ENCODE results near the gene GNRH2. TPM values are rescaled to one million over a fixed set of nuclear protein-coding genes. Genes with fewer than 3 reads are reported as not detected.

GNRH2 gene
- polyA plus RNA-seq, 1 of the 3 experiments (the other 2 are of a cell fraction), result 0.58 TPM

DNA sequence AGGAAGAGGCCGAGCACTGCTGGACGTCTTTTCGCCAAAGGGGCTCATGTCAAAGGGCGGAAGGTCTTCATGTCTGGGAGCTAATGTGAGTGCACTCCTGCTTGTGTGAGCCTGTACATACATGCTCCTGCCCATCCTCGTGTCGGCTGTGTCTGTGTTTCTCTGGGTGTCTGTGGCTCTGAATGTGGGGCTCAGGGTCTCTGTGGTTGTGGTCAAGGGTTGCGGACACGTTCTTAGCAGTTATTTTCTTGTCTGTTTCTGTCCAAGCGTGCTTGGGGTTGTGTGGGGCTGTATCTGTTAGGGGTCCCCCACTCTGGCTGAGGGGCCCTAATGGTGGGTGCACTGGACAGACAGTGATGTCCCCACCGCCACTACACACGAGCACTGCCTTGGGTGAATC, 38.2 kb downstream of the GNRH2 start:
- H3K9me2 ChIP-seq, result no peaks in the 10 kb centered on the region
- TF ChIP-seq EZH2phosphoT487 (IDR thresholded peaks at IDR 0.05; ENCODE audit: borderline replicate concordance, low read depth) (no peak), GATA2 (CRISPR knock-in tag; IDR thresholded peaks at IDR 0.05) (no peak), JUND (IDR thresholded peaks at IDR 0.05) (no peak), NRF1 (IDR thresholded peaks at IDR 0.05; ENCODE audit: low read depth, low read length) (no peak), NFIC (IDR thresholded peaks at IDR 0.05; ENCODE audit: borderline replicate concordance) (no peak), FOXJ3 (CRISPR knock-in tag; IDR thresholded peaks at IDR 0.05) (no peak), CTCF (IDR thresholded peaks at IDR 0.05) (no peak), RAD21 (IDR thresholded peaks at IDR 0.05; ENCODE audit: low read length) (no peak), EP300 (IDR thresholded peaks at IDR 0.05; ENCODE audit: borderline replicate concordance in 1 of 2, low read depth in 1 of 2, low read length in 1 of 2) (no peak), RCOR1 (IDR thresholded peaks at IDR 0.05; ENCODE audit: low read length) (no peak), ELF1 (IDR thresholded peaks at IDR 0.05) (no peak), CHD2 (IDR thresholded peaks at IDR 0.05; ENCODE audit: low read length, partially characterized antibody) (no peak), SIN3A (IDR thresholded peaks at IDR 0.05; ENCODE audit: borderline replicate concordance, low read depth, low read length) (no peak), MEF2A (IDR thresholded peaks at IDR 0.05; ENCODE audit: borderline replicate concordance, low read depth) (no peak), TEAD4 (IDR thresholded peaks at IDR 0.05; ENCODE audit: borderline replicate concordance, insufficient read depth) (no peak), ZBTB33 (IDR thresholded peaks at IDR 0.05; ENCODE audit: borderline replicate concordance, low read depth) (no peak), USF1 (IDR thresholded peaks at IDR 0.05; ENCODE audit: borderline replicate concordance, low read depth) (no peak)
- TF ChIP-seq, protein P1, sequence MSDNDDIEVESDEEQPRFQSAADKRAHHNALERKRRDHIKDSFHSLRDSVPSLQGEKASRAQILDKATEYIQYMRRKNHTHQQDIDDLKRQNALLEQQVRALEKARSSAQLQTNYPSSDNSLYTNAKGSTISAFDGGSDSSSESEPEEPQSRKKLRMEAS (IDR thresholded peaks at IDR 0.05; ENCODE audit: low read depth), result no peak
- TF ChIP-seq, protein P2, sequence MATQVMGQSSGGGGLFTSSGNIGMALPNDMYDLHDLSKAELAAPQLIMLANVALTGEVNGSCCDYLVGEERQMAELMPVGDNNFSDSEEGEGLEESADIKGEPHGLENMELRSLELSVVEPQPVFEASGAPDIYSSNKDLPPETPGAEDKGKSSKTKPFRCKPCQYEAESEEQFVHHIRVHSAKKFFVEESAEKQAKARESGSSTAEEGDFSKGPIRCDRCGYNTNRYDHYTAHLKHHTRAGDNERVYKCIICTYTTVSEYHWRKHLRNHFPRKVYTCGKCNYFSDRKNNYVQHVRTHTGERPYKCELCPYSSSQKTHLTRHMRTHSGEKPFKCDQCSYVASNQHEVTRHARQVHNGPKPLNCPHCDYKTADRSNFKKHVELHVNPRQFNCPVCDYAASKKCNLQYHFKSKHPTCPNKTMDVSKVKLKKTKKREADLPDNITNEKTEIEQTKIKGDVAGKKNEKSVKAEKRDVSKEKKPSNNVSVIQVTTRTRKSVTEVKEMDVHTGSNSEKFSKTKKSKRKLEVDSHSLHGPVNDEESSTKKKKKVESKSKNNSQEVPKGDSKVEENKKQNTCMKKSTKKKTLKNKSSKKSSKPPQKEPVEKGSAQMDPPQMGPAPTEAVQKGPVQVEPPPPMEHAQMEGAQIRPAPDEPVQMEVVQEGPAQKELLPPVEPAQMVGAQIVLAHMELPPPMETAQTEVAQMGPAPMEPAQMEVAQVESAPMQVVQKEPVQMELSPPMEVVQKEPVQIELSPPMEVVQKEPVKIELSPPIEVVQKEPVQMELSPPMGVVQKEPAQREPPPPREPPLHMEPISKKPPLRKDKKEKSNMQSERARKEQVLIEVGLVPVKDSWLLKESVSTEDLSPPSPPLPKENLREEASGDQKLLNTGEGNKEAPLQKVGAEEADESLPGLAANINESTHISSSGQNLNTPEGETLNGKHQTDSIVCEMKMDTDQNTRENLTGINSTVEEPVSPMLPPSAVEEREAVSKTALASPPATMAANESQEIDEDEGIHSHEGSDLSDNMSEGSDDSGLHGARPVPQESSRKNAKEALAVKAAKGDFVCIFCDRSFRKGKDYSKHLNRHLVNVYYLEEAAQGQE (IDR thresholded peaks at IDR 0.05; ENCODE audit: low read depth, low read length), result no peak
- TF ChIP-seq, protein P3, sequence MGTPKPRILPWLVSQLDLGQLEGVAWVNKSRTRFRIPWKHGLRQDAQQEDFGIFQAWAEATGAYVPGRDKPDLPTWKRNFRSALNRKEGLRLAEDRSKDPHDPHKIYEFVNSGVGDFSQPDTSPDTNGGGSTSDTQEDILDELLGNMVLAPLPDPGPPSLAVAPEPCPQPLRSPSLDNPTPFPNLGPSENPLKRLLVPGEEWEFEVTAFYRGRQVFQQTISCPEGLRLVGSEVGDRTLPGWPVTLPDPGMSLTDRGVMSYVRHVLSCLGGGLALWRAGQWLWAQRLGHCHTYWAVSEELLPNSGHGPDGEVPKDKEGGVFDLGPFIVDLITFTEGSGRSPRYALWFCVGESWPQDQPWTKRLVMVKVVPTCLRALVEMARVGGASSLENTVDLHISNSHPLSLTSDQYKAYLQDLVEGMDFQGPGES (IDR thresholded peaks at IDR 0.05; ENCODE audit: low read depth, low read length), result no peak

More for the DNA sequence above, 38.2 kb downstream of the GNRH2 start:
- H3K27me3 ChIP-seq (ENCODE audit: insufficient read depth), result no peaks in the 10 kb centered on the region
- no peaks in the 10 kb centered on the region for H4K20me1 ChIP-seq (ENCODE audit: insufficient read depth)
- 90% methylated on average over 10 of the region's 11 CpGs for WGBS (ENCODE audit: low lambda C conversion rate)
- H3K79me2 ChIP-seq (ENCODE audit: insufficient read depth), result no peaks in the 10 kb centered on the region
- H3K27ac ChIP-seq (ENCODE audit: low read depth in 2 of 2, low read length in 1 of 2), result no peak overlapping the region
- no peak for DNase-seq
- H2AFZ ChIP-seq (ENCODE audit: low read depth), result no peak overlapping the region
- H3K9ac ChIP-seq, result no peak overlapping the region
- H3F3A ChIP-seq (replicated peaks; ENCODE audit: insufficient read depth), result no peaks in the 10 kb centered on the region
- no peak overlapping the region for H3K4me2 ChIP-seq
- no peak overlapping the region for H3K4me3 ChIP-seq (ENCODE audit: low read depth in 2 of 2, low read length in 1 of 2)
- H3K9me3 ChIP-seq, result no peaks in the 10 kb centered on the region
- H3K4me1 ChIP-seq (ENCODE audit: control insufficient read depth in 1 of 2, insufficient read depth in 2 of 2, low read depth in 1 of 2, low read length in 1 of 2), result peaks cover 2 to 5% of the 10 kb centered on the region in 2 experiments; a peak in 2 of 4 replicates
- H3K36me3 ChIP-seq (replicated peaks in 1 of 2; ENCODE audit: control insufficient read depth in 1 of 2, insufficient read depth in 2 of 2, low read length in 1 of 2), result no peaks in the 10 kb centered on the region
- ChIA-PET CTCF (no interaction called here), POLR2A (no interaction called here)
